ENCODE results near the gene NCBP2L.

- TF ChIP-seq CTCF (IDR thresholded peaks at IDR 0.05; ENCODE audit: low read depth, low read length, missing input control), result no peak
- TF ChIP-seq TAF1 (conservative IDR thresholded peaks at IDR 0.05), result no peak
- TF ChIP-seq RAD21 (IDR thresholded peaks at IDR 0.05), result no peak
- TF ChIP-seq ATF3 (IDR thresholded peaks at IDR 0.05), result no peak
- no peak for TF ChIP-seq REST (IDR thresholded peaks at IDR 0.05)
- TF ChIP-seq JUND (IDR thresholded peaks at IDR 0.05), result no peak
- TF ChIP-seq SP1 (IDR thresholded peaks at IDR 0.05), result no peak
These were observed 38.0 kb upstream of the NCBP2L start for GRCh38 chrX:107739541-107739940.

All from liver (tissue), 3 donors.